Measurements from ENCODE around the gene PAFAH1B1.

Gene PAFAH1B1

GRCh38 chr17:2710803-2711607, 117.6 kb downstream of the PAFAH1B1 start:
- in situ Hi-C loops (cut with HindIII; ENCODE audit: low sequenced_read_pairs) = no loop called here
- no peak for DNase-seq (ENCODE audit: low read depth, low spot score)
- TF ChIP-seq CTCF (IDR thresholded peaks at IDR 0.05; ENCODE audit: low read depth, low read length) = no peak
- peak overlapping the region; percentile 68 for H3K4me3 ChIP-seq (ENCODE audit: low read depth, low read length)

GRCh38 chr17:2711608-2712299, 118.3 kb downstream of the PAFAH1B1 start, which contains the start of gene CLUH:
Gene CLUH, minus strand, starts transcription at chr17:2711764. Its CDS starts 103 bp downstream, at chr17:2711661.
- DNase-seq (ENCODE audit: low read depth, low spot score) = peak; percentile 98
- H3K4me3 ChIP-seq (ENCODE audit: low read depth, low read length) = peak within 1 kb of the TSS; percentile 68
- in situ Hi-C loops (cut with HindIII; ENCODE audit: low sequenced_read_pairs) = no loop called here
- TF ChIP-seq CTCF (IDR thresholded peaks at IDR 0.05; ENCODE audit: low read depth, low read length) = no peak

- peak overlapping the region; percentile 68 for H3K4me3 ChIP-seq (ENCODE audit: low read depth, low read length)
- TF ChIP-seq CTCF (IDR thresholded peaks at IDR 0.05; ENCODE audit: low read depth, low read length) = no peak
- DNase-seq (ENCODE audit: low read depth, low spot score) = no peak
- in situ Hi-C loops (cut with HindIII; ENCODE audit: low sequenced_read_pairs) = no loop called here
Observed at GRCh38 chr17:2712300-2713043, 119.0 kb downstream of the PAFAH1B1 start.

- TF ChIP-seq CTCF (IDR thresholded peaks at IDR 0.05; ENCODE audit: low read depth, low read length) = no peak
- in situ Hi-C loops (cut with HindIII; ENCODE audit: low sequenced_read_pairs) = no loop called here
Observed at GRCh38 chr17:2713881-2714280, 120.4 kb downstream of the PAFAH1B1 start.

GRCh38 chr17:2716649-2717048, 123.2 kb downstream of the PAFAH1B1 start:
- in situ Hi-C loops (cut with HindIII; ENCODE audit: low sequenced_read_pairs) = no loop called here
- TF ChIP-seq CTCF (IDR thresholded peaks at IDR 0.05; ENCODE audit: low read depth, low read length) = no peak
- no peak for DNase-seq (ENCODE audit: low read depth, low spot score)
- H3K4me3 ChIP-seq (ENCODE audit: low read depth, low read length) = no peak overlapping the region

More at GRCh38 chr17:2713881-2714280, 120.4 kb downstream of the PAFAH1B1 start:
- no peak overlapping the region for H3K4me3 ChIP-seq (ENCODE audit: low read depth, low read length)
- no peak for DNase-seq (ENCODE audit: low read depth, low spot score)

GRCh38 chr17:2718150-2718938, 124.9 kb downstream of the PAFAH1B1 start:
- H3K4me3 ChIP-seq (ENCODE audit: low read depth, low read length) = no peak overlapping the region
- no peak for DNase-seq (ENCODE audit: low read depth, low spot score)
- TF ChIP-seq CTCF (IDR thresholded peaks at IDR 0.05; ENCODE audit: low read depth, low read length) = no peak
- in situ Hi-C loops (cut with HindIII; ENCODE audit: low sequenced_read_pairs) = no loop called here

Data from astrocyte of the spinal cord (primary cell).